ENCODE measurements around the gene SFXN2.
"Not testable (repeated sequence)": the region's sequence is repeated elsewhere in the genome, so short reads cannot be mapped to it uniquely, and the experiment has no call there.

The SFXN2 gene, protein sequence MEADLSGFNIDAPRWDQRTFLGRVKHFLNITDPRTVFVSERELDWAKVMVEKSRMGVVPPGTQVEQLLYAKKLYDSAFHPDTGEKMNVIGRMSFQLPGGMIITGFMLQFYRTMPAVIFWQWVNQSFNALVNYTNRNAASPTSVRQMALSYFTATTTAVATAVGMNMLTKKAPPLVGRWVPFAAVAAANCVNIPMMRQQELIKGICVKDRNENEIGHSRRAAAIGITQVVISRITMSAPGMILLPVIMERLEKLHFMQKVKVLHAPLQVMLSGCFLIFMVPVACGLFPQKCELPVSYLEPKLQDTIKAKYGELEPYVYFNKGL

DNA sequence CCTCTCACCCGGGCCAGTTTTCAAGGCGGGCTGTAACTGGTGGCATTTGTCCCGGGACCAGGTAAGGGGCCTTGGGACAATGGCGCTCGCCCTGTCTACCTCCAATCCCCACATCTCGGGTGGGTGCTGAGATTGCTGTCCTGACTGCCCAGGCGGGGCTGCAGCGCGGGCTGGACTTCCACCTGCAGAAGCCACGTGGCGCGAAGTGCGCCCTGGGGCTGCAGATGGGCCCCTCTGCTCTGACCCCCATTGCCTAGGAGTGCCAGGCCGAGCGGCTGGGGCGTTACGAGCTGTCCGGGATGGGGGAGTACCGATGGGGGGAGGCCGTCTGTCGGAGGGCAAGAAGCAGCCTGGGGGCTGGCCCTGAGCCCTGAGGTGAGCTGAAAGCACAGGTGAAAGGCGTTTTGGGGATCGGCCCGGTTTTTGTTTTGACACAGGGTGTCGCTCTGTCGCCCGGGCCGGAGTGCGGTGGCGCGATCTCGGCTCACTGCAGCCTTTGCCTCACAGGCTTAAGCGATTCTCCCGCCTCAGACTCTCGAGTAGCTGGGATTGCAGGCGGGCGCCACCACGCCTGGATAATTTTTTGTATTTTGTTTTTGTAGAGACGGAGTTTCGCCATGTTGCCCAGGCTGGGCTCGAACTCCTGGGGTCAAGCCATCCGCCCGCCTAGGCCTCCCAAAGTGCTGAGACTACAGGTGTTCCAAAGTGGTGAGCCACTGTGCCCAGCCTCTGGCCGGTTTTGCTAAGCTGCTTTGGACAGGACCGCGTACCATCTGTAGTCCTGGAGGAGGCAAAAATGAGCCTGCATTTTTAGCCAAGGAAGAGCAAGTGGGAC lies at the start of gene SFXN2:
TSS of gene SFXN2 (plus strand) at position 16 of the 835 bp plus-strand sequence. CDS start 12,001 bp downstream, outside the sequence.
- peak; percentile 18 to 42 (median 20) for DNase-seq (ENCODE audit: low read depth in 3 of 3)

DNA sequence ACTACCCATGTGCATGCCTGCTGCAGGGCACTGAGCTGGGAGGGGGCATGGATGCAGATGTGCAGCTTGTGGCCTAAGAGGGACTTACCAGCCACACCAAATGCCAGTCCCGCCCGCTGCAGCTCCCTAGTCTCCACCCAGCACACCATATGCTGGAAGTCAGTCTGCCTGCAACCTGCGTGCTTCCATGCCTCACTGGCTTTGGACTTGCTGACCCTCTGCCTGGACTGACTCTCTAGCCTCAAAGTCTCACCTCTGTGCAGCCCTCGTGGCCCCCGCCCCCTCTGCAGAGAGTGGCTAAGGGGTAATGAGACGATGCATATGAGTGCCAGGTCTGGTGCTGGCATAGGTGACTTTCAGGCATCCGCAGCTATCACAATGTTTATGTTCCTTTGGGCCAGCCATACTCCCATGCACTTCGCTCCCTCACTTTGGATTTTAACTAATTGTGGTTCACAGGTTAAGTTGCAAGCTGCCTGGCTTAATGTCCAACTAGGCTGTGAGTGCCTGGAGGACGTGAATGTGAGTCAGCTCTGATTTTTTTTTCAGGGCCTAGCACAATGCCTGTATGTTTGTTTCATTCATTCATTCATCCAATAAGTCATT lies 48.4 kb upstream of the SFXN2 start:
- DNase-seq (ENCODE audit: low read depth in 3 of 3) = no peak

DNA sequence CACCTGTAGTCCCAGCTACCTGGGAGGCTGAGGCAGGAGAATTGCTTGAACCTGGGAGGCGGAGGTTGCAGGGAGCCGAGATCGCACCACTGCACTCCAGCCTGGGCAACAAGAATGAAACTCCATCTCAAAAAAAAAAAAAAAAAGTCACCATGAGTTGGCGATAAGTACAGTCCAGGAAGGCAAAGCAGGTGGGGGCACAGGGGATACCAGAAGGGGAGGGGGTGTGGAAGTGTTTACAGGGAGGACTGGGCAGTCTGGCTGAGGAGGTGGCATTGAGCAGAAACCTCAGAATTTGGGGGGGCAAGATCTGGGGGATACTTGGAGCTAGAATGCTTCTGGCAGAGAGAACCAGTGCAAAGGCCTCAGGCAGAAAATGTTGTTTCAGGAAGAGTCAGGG lies 47.0 kb upstream of the SFXN2 start:
- not testable (repeated sequence) for DNase-seq (ENCODE audit: low read depth in 3 of 3)

DNA sequence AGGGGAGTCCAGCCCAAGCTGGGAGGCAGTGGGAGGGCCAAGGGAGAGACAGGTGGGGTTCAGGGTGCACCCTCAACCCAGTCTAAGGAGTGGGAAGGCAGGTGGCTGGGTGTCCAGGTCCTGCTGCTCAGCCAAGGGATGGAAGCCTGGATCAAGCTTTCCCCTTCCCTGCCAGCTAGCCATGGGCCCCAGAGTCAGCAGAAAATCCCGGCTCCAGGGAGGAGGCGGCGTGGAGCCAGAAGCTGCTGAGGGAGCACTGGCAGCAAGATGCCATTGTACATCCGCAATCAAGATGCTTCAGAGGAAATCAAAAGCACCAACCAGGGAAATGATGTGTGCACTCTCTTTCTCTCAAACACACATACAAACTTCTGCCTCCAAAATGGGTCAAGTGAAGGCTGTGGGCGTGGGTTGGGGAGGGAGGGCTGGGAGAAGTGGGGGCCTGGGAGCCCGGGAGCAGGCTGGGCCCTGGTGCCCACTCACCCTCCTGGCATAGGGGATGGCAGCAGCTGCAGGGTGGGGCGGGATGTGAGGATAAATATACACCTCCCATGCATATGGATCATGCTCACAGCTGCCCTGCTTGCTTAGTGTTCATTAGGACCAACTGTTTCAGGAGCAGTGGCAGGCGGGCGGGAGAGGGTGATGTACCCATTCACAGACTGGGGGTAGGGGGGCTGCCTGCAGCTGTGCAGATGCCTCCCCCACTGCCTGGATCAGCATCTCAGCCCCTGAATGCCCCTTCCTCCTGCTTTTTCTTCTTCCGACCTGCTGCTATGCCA lies 45.9 kb upstream of the SFXN2 start:
- no peak for DNase-seq (ENCODE audit: low read depth in 3 of 3)

DNA sequence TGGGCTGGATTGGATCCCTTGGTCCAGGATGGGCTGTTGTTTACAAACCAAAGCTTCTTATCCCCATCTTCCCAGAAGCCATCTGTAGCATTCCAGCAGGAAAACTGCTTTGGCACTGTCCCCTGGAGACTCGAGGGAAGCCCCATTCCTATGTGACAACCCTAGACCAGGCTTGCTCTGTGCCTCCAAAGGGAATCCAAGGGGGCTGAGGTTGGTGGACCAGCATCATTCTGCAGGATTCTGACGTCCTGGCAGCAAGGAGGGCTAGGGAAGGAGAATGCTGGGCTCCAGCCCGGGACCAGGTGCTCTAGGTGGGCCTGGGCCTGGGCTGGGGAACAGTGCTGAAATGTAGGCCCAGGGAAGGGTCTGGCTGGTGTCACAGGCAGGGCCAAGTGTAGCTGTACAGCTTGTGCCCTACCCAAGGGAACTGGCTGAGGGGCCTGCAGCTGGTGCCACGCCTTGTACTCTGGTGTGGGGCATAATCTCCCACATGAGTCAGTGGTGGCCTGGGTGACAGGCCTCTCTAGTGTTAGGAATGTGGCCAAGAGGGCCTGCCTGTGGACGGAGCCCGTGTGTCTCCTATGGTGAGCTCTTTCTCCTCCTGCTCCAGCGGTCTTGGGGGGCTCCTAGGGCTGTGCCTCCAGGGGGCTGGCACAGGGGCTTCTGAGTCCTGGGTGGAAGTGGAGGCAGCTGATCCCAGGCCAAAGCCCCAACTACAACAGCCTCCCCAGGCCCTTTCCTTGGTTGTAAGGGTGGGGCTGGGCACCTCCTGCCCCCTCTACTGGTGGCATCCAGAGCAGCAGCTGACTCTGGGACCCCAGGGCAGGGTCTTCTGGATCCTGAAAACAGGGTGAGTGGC lies 45.0 kb upstream of the SFXN2 start:
- DNase-seq (ENCODE audit: low read depth in 3 of 3) = no peak

DNA sequence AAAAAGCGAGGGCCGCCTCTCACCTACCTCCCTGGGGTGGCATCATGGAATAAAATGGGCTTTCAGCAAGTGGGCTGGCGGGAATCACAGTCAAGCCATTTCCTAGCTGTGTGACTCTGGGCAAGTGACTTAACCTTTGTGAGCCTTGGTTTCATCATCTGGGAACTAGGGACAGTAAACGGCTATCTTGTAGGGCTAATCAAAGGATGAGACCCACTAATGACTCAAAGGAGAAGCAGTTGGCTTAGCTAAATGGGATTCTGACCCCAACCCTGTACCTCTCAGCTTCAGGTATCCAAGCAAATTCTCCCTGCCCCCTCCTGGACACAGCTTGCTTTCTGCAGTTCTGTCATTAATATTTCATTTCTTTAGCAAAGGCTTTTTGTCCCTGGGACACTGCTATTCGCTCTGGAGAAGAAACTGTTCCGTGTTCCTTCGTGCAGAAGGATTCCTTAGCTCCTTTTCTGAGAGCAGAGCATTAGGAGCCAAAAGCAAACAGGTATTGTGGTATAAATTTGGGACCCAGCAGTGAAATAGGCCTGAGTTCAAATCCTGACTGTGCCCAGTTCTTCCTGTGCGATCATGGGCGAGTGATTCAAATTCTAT lies 44.3 kb upstream of the SFXN2 start:
- no peak for DNase-seq (ENCODE audit: low read depth in 3 of 3)

DNA sequence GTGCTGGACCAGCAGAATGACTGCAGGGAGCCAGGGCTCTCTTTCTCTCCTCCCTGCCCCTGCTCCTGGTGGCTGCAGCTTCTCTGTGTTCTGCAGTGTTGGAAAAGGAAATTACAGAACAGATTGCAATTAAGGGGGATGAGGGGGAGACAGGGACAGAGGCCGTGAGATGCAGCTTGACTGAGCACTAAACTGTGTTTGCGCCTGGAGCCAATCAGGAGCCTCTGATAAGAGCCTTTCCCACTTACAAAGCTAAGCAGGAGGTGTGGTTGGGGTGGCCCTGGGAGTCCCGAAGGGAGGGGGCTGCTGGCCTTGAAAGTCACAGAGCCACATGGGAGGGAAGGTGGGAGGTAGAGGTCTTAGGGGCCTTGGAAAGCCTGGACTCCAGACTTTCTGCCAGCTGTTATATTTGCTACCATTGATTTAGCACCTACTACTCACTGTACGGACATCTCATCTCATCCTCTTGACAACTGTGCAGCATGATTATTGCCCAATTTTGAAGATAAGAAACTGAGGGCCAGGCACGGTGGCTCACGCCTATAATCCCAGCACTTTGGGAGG lies 43.5 kb upstream of the SFXN2 start:
- DNase-seq (ENCODE audit: low read depth in 3 of 3) = no peak

DNA sequence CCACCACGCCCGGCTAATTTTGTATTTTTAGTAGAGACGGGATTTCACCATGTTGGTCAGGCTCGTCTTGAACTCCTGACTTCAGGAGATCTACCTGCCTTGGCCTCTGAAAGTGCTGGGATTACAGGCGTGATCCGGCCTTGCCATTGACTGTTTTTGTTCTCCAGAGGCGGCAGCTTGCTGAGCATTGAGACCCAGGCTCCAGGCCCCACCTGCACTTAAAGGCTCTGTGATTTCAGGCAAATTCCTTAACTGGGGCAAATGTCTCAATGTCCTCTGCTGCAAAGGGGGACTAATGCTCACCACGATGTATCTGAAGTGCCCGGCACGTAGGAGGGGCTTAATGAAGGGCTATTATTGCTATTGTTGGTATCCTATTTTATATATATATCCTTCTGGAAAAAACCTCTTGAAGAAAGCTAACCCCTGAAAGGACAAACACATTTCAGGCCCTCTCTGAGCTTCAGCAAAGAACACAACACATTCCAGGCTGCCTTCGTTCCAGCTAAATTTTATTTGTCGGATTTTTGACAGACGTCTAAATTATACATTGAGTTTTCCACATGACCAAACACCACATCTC lies 41.1 kb upstream of the SFXN2 start:
- no peak for DNase-seq (ENCODE audit: low read depth in 3 of 3)

DNA sequence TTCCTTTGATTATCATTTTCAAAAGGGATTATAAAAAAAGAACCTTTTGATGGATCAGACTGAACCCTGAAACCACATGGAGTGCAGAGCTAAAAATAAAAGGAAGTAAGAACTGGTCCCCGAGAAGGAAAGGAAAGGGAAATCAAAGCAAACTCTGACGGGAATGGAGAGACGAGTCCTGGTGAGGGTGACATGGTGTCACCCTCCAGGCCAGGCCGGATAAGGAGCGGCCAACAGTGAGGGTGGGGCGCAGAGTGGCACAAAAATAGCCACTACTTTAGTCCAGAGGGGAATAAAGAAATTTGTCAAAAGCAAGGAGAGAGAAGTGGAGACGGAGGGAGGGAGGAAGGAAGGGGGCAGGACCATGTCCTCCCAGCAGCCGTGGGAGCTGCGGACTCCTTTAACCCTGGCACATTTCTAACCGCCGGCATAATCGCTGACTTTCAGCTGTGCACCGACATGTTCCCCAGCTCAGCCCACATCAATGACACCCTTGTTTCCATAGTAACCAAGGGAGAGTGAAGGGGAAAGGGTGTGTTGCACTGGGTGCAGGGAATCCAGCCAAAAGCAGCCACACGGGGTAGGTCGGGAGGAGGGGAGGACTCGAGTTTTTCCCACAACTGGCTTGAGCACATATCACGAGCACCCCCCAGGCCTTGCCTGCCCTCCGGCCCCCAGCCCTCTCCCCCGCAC lies 40.5 kb upstream of the SFXN2 start:
- DNase-seq (ENCODE audit: low read depth in 3 of 3) = peak; percentile 50 to 58 (median 56)

DNA sequence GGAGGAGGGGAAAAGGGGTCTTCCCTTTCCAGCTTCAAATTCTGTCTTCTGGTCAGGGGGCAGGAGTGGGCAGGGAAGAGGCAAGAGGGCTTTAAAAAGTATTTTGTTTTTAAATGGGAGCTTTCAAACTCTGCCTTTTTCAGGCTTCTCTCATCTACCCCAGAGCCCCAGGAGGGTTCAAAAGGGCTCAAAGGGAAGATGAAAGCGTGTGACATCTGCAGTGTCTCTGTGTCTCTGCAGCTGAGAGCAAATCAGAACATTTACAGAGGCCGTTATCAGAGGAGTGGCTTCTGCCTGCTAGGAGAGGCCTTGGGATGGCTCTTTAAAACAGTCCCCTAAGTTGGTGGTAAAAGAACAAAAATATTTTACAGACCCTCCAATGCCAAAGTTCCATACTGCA lies 39.9 kb upstream of the SFXN2 start:
- DNase-seq (ENCODE audit: low read depth in 3 of 3) = no peak

DNA sequence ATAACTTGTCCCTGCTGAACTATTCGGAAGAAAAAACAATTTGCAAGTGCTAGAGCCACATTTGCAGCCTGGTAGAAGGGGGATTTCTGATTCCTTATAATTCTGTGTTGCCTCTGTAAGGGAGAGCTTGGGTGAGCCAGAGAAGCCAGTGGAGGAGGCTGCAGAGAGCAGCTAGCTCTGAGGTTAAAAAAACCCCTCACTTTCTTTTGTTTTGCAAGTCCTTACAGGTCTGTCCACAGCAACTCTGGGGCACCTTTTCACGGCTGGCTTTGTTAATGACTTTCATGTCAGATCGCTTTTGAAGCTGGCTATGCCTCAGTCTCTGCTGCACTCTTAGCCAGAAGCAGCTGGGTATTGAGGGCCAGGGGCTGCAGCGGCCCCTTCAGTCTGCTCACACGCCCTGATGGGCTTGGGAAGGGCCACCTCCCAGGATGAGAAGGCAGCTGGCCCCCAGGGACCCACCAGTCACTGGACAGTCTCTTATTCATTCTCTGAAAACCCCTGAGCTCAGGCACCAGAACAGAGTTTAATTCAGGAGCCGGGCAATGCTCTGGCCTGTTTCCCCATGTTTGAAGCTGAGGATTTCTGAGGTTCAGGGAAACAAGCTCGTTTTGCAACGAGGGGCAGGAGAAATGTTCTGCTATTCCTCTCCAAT lies 39.3 kb upstream of the SFXN2 start:
- DNase-seq (ENCODE audit: low read depth in 3 of 3) = no peak

DNA sequence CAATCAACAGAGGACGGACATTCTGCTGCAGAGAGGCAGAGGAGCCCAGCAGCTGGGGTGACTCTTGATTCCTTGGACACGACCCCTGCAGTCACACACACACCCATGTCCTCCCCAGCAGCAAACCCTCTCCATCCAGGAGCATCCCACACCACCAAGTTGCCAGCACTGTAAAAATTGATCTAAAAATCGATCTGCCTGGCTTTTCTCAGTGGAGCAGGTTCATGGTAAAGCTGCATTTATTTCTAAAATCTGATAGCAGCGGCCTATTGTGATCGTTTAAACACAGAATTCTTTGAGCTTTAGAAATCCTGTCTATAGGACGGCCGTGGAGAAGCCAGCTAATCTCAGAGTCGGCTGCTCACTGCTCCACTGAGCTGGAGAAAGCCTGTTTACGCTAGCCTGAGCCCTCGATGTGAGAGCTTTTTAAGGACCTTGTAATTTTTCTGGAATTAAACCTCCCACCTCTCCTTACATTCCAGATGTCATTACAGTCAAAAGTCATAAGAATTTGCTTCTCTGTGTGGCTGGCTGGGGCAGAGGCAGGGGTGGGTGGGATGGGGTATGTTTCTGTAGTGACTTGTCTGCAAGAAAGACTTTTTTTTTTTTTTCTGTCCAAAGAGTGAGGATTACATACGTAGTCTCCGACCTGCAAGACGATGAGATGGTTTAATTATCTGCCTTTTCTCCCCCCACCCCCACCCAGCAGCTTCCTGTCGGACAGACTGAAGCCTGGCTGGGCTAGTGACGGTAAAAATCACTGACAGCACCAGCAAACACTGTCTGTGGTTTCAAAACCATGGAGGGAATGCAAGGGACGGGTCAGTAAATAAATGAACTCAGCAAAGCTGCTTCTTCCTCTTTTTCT lies 38.5 kb upstream of the SFXN2 start:
- DNase-seq (ENCODE audit: low read depth in 3 of 3) = no peak

DNA sequence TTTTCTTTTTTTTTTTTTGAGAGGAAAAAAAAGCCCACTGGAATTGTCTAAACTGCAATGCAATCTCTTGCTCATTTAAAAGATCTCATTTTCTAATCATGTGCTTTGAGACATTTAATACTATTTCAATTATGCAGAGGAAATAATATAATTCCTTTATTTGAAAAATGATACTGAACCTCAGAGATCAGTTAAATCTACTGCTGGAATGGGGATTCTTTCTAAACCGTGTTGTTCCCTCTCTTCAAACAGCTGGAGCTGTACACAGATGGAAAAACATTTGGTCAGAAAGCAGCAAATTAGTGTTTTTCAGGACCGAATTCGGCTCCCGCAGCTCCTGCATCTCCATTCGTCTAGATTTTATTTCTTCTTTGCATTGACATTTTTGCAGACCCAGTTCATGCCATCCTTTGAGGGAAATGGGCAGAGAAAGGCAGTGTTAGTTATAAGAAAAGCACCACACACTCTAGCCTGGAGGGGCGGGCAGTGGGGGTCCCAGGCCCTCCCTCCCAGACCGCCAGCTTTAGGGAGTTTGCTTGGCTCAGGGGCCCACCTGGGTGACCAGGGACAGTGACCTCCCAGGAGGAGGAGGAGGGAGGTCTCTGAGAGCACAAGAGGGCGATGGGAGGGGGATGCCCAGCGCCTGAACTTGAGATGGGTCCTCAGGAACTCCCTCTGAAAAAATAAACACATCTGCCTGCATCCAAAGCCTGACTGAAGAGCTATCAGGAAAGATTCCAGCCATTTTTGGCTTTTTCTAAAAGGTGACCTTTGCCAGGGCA lies 37.7 kb upstream of the SFXN2 start:
- no peak for DNase-seq (ENCODE audit: low read depth in 3 of 3)

DNA sequence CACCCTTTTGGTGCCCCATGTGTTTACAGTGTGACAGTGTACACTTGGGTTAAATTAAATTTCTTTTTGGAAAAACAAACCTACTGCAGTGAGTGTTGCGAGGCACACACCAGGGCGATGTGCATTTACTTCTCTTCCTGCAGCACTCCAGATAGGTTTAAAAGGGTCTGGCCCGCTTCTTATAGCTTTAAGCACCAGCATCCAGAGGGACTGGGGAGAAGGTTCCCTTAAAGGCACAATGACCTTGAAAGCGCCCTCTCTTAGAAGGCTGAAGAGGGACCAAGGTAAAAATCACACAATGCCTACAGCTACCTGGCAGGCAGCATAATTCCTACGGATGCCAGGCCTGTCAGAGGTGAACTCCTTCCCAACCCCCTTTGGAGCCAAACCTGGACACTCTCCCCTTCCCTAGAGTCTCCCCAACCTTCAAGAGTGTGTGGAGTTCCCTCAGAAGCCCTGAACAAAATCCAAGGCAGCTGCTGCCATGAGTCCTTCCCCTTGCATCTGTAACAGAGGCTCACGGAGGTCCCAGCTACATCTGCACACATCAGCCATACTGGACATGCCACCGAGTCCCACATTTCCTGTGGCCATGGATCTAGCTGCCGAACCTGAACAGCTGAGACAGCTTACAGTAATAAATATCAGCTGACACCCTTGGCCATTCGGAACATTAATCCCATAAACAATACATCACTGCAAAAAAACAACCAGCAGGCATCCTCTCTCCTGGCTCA lies 36.9 kb upstream of the SFXN2 start:
- no peak for DNase-seq (ENCODE audit: low read depth in 3 of 3)

DNA sequence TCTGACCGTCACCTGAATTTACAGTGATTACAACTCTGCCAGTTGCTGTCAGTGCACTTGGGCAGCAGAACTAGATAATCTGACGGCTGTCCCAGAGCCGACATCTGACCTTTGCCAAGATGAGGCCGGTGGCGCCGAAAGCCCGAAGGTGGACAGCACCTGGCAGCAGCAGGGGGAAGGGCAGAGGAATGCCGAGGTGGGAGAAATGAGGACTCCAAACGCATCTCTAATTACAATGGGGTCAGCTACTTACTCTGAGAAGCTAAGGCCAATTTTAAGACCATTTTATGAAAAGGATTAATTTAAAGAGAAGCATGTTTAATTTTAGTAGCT lies 36.4 kb upstream of the SFXN2 start:
- no peak for DNase-seq (ENCODE audit: low read depth in 3 of 3)

DNA sequence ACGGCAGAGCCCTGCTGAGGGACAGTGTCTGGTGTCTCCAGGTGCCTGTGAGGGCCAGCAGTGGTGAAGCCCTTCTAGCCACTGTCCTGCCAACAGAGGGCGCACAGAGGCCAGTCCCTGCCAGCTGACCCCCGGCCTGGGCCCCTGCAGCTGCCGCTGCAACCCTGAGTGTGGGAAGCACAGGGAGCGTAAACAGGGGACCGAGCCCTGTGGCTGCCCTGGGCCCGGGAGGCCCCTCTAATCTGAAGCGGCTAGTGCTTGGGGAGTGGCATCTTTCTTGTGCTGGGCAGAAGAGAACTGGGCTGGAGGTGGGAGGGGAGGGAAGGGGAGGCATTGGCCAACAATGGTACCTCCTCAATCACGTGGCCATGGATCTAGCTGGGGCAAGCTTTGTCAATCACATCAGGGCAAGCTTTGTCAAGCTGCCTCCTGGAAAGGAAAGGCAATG lies 35.6 kb upstream of the SFXN2 start:
- no peak for DNase-seq (ENCODE audit: low read depth in 3 of 3)

Data from stimulated activated CD4-positive, alpha-beta T cell treated with anti-CD3 and anti-CD28 coated beads, TNF-alpha, amount 100 ng/mL, for 48 hours (primary cell).